GM18526 (cell line): Measurements from ENCODE around the gene CDC42EP3.

Experiments used
- POLR2A ChIP-seq: IDR thresholded peaks from 3 replicates; pipeline ENCODE4 v1.6.1; 2011; ENCODE audit not compliant: insufficient read length; ENCODE audit errors: extremely low read depth

The CDC42EP3 gene

DNA sequence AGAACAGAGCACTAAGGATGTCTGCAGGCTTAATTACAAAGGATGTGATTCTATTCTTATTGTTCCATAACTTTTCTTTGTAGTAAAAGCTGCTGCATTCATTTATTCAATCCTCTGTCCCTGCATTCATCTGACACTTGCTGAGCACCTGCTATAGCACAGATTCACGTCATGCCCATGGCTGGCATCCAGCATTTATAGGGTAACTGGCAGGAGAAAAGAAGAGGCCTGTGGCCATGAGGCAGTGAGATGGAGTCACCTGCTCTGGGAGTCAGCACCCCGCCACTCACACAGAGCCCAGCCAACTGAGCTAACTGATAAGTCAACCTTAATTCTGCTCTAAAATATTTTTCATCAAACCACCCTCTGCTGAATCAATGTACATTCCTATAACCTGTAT lies 18.3 kb upstream of the CDC42EP3 start:
- TF ChIP-seq POLR2A: no peak

DNA sequence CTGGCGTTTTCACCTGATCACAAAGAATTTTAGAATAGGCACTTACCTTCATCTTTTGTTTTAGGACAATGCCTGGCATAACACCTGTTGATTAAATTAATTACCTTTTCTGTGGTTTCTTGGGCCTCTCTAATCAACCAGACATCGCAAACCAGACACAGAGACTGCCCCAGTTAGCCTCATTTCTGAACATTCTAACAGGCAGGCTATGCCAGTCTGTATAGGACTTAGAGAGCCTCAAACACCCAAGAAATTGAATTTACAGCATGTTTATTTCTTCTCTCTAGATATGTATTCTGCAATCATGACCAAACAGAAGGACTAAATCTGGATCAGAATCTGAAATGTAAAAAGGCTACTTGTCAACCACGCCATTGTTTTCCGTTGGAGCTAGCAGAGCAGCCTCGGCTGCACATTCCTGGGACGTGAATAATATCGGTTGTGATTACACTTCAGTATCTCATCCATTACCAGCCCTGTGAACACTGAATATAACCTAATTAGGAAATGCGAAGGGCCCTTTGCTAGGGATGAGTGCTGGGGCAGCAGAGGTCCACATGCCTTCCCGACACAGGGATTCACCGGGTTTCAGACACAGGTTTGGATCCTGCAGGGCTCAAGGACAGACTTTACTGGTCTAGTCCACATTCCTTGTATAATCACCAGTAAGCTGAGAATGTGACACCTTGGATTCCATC lies 17.5 kb upstream of the CDC42EP3 start:
- no peak for TF ChIP-seq POLR2A

DNA sequence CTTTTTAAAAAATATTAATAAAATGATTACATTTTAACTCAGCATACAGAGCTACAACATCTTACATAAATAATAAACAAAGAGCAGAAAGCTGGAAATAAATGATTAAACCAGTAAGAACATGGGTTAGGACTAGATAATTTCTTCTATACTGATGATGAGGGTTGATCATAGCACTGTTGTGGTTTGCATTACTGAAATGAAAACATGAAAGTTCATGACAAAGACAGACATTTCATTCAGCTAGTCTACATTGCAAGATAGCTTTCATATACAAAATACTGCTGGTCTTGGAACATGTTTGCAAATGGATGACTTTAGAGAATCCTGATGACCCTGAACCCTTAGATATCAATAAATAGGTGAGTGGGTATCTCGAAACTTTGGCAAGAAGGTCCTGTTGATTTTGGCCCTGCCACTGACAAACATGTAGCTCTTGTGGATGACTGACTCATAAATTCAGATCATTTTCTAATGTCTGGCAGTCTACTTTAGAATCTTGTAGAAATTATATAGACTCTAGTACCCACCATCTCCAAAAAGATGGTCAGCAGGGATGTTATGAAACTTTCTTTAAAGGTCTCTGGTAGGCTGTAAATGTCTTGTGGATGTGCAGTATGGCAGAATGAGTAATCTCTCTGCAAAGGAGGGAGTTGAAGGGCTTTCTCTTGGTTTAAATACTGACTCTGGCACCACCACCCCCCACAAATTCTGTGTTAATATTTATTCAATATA lies 15.5 kb upstream of the CDC42EP3 start:
- TF ChIP-seq POLR2A: no peak

DNA sequence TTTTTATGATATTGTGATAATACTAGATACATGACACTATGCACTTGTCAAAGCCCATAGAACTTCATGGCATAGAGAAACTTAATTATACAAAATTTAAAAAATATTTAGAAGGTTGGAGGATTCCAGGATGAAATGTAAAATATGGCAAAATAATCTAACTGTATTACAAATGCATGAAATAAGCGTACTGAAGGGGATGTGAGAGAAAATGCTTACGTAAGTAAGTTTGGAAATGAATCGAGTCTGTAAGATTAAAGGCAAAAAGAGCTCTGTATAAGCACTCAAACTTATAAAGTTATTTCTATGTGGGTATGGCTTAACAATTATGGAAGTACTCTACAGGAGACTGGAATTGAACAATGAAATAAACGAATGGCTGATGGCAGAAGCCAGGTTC lies 13.4 kb upstream of the CDC42EP3 start:
- TF ChIP-seq POLR2A: no peak

DNA sequence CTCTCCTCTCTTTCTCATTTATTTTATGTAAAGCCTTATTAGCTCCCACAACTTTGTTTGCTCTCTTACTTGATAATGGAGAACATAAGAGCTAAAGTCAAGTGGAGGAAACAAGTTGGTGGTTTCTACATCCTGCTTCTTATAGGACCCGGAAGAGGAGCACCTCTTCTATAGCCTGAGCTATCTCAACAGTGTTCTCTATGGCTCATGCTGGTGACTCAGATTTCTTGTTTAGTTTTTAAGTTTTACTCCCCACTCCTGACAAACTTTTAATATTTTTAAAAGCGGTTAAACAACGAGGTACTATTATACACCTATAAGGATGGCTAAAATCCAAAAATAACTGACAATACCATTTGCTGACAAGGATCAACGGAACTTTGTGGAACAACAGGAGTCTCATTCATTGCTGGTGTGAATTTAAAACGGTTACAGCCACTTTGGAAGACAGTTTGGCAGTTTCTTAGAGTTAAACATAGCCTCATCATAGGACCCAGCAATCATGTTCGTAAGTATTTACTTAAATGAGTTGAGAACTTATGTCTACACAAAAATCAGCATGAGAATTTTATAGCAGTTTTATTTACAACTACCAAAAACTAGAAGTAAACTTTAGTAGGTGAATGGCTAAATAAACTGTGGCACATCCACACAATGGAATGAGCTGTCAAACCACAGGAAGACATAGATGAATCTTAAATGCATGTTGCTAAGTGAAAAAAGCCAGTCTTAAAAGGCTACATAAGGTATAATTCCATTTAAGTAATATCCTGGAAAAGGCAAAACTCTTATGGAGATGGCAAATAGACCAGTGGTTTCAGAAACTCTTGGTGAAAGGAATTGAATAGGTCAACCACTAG lies 12.7 kb upstream of the CDC42EP3 start:
- no peak for TF ChIP-seq POLR2A

DNA sequence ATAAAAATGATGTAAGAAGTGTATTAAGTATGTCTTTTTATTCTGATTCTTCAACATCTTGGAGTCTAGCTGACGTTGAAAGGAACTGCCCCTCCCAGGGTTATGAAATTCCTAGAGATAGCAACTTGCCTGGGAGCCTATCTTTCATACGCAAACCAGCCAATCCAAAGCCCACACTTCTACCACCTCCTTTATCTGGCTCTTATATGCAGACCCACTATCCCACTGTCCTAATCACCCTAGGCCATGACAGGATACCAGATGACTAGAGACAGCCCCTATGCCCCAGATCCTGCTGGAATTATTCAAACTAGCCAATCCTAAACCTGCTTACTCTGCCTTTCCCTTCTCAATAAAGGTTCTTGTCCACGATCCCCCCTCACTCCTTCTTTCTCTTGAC lies 11.8 kb upstream of the CDC42EP3 start:
- TF ChIP-seq POLR2A: no peak

DNA sequence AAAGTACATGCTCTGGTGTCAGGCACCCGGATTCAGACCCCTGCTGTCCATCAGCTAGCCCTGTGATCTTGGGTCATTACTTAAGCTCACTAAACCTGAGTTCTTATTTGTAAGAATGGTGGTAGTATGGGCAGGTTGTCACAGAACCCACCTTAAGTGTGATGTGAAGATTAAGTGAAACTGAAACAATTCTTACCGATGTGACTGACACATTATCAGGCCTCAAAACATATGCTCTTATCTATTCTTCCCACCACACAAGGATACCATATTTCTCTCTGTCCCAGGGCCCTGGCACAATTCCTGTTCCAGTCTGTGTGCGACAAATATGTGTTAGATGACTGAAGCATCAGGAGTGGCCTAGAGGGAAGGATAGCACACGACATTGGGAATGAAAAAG lies 11.0 kb upstream of the CDC42EP3 start:
- TF ChIP-seq POLR2A: no peak

DNA sequence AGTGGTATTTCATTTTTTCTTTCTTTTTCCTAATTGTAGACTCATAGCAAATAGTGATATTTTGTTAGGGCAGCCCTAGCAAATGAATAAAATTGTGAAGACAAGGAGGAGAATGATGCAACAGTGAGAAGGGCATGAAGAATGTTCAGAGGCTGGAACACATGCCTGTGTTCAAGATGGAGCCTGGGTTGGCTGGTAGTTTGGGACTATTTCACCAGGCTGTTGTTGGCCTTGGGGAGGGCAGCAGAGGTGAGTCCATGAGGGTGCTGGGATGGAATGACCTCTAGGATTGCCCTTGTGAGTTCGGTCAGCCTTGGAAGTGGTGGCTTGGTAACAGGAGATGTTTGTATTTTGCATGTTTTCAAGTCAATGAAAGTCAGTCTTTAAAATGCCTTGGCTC lies 10.1 kb upstream of the CDC42EP3 start:
- TF ChIP-seq POLR2A: no peak

DNA sequence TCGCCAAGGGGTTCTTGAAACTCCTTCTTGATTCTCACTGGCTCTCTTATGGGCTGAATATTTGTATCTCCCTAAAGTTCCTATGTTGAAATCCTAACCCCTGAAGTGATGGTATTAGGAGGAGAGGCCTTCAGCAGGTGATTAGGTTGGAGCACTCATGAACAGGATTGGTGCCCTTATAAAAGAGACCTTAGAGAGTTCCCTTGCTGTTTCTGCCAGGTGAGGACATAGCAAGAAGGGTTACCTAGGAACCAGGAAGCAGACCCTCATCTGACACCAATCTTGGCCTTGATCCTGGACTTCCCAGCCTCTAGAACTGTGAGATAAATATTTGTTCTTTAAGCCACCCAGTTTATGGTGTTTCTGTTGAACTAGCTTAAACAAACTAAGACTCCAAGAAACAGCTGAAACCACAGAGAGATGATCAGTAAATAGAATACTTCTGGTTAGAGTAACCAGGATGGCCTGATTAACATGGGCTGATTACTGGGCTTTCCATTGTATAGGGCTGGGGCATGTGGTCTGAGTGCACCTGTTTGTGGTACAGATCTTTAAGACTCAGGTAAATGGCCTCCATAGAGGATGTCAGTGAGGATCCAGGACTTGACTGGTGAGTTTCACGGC lies 7.7 kb upstream of the CDC42EP3 start:
- TF ChIP-seq POLR2A: no peak

DNA sequence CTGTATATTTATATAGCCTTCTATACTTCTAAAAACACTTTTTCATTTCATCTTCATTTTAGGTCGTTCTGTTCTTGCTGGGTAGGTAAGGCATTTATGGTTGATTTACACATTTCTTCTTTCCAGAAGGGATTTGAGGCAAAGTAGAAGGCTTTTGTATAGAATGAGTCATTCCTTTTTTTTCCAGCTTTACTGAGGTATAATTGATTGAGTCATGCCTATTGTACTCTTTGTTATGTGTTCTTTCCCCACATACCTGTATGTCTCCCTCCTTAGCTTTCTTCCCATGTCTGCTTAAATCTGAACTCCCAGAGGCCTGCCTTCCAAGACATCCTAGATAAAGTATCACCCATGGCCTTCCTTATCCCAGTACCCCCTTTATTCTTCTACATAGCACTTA lies 4.8 kb upstream of the CDC42EP3 start:
- TF ChIP-seq POLR2A: no peak

DNA sequence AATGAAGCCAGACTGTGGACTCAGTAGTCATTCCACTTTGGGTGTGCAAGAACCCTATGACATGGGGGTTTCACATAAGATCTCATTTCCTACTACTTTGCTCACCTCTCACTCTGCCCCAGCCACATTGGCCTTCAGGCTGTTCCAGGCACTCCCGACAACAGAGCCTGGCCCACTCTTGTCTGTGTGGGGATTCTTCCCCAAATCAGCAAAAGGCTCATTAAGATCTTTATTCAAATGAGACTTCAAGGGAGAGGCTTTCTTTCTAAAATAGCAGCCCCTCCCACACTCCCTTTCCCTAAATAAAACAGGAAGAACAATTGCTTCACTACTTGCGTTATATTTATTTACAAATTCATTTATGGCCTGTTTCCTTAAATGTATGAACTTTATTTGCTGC lies 3.5 kb upstream of the CDC42EP3 start:
- TF ChIP-seq POLR2A: no peak

DNA sequence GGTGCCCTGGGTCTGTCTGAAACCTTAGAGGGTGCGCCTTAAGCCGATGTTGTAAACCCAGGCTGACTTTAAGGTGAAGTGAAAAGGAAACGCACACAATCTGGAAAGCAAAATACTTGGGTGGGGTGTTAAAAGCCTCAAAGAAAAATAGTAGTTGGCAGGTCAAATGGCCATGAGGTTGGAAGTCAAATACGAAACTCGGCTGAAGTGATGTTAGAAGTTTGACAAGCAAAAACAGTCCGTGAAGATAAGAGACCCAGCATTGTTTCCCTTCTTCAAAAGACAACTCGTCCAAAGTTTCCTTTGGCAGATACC lies 1.4 kb upstream of the CDC42EP3 start:
- no peak for TF ChIP-seq POLR2A

DNA sequence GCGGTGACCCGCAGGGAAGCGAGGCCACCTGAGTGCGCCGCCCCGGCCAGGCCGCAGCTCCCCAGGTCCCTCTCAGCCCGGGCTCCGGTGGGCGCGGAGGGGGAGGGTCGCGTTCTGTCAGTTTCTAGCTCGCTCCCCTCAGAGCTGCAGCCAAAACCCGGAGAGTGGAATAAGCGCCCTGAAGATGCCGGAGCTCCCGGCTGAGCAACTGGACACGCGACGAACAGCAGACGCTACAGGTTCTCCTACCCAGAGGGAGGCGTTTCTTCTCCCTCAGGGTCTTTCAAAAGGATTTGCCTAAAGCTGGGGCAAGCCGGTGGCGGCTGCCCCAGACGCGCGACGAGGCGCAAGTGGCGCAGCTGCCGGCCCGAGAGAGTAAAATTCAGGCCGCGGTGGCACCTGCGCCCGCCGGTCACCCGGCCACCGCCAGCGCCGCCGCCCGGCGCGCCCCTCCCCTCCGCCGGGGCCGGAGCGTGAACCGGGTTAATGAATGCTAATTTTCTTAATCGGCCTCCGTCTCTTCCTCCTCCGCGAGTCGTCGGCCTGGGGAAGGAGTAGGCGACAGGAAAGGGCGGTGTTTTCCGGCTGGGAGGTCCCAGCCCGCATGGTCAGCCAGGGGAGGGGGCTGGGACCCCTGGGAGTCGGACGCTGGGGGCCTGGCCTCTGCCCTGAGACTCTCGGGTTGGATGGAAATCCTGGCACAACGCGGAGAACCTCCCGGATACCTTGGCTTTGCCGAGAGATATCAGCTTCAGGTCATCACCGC lies 845 bp upstream of the CDC42EP3 start:
- TF ChIP-seq POLR2A: no peak

DNA sequence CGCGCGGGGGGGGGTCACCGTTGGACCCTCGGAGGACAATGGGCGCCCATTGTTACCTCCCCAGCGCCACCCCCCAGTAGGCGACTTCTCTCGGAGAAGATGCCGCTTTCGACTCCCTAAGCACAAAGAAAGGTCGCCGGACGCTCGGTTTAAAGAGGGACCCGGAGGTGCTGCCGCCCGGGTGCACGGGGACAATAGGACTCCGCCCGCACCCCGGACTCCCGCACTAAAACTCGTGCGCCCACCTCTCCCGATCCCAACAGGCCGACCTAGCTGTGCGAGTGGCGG lies 318 bp upstream of the CDC42EP3 start:
- TF ChIP-seq POLR2A: no peak

DNA sequence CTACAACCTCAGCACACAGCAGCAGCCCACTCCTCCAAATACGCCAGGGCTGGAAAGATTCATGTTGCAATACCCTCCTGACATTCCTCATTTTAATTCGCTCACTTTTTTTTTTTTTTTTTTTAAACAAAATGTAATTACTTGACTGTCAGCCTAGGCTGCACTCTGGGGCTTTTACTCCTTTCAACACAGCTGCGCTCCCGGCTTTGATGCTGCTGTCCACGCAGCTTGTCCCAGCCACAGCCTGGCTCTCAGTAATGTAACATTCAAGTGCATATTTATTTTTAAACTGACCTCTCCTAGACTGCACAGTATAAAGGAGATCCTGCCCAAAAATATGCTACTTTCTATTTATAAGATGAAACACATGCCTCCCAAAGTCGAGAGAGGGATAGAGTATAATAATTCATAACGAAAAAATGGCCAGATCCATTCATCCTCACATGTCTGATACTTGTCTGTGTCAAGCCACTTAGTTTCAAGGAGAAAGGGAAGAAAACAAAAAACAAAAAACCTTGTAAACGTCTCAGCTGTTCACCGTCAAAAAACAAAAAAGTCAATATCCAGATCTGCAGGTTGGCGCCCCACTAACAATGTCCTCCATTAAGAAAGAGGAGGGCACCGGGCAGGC lies 949 bp downstream of the CDC42EP3 start:
- no peak for TF ChIP-seq POLR2A

DNA sequence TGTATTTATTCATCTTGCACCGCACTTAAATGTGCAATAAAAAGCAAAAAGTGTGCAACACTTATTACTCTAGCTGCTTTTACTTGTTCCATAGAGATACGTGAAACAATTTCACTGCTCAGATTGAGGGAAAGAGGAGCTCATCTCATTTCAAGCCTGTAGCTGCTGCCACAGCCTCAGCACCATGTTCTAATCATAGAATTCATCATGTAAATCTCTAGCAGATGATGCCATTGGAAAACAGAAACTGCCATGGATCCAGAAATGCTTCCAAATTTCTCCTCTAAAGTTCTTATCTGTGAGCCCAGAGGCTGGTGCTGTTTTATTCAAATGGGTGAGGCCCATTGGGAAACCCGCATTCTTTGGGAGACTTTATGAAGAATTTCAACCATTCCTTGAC lies 2.0 kb downstream of the CDC42EP3 start:
- TF ChIP-seq POLR2A: no peak
